K562 (cell line): ENCODE results near the gene TSPOAP1. TPM values are rescaled to one million over a fixed set of nuclear protein-coding genes. Genes with fewer than 3 reads are reported as not detected.

ENCODE experiments used
- ATF1 ChIP-seq, 2 experiments: fragments of 450-650 bp in 1 of 2; IDR thresholded peaks; 2 replicates each; pipeline ENCODE4 v1.6.1; 2016; ENCODE audit warnings: missing compliant biosample characterization in 1 of 2, missing genetic modification characterization in 1 of 2
- CHD7 ChIP-seq: fragments of 200-600 bp; sonication (generic); IDR thresholded peaks from one replicate; pipeline ENCODE4 v1.6.1; 2012; ENCODE audit warnings: mild to moderate bottlenecking, low read depth, low read length, inconsistent platforms
- ELF2 ChIP-seq: fragments of 250-450 bp; sonication (Bioruptor Pico); IDR thresholded peaks from 2 replicates; pipeline ENCODE4 v1.5.0; 2021; ENCODE audit warnings: mild to moderate bottlenecking
- KHSRP ChIP-seq: fragments of 450-650 bp; IDR thresholded peaks from 2 replicates; pipeline ENCODE4 v1.6.1; 2017
- MTA3 ChIP-seq: fragments of 450-650 bp; formaldehyde crosslinking; IDR thresholded peaks from 2 replicates; pipeline ENCODE4 v1.6.1; 2017; ENCODE audit warnings: mild to moderate bottlenecking, borderline replicate concordance
- NR1H2 ChIP-seq: sonication (generic); formaldehyde crosslinking; IDR thresholded peaks from 2 replicates; pipeline ENCODE4 v1.4.0; 2020; ENCODE audit warnings: mild to moderate bottlenecking, missing genetic modification reagents
- SMAD4 ChIP-seq: fragments of 250-450 bp; sonication (Bioruptor Pico); conservative IDR thresholded peaks from 2 replicates; pipeline ENCODE4 v1.8.0; 2021; ENCODE audit warnings: inconsistent platforms, mild to moderate bottlenecking, moderate library complexity
- USF1 ChIP-seq: sonication (generic); formaldehyde crosslinking; IDR thresholded peaks from 2 replicates; pipeline ENCODE4 v1.9.0; 2022; ENCODE audit warnings: mild to moderate bottlenecking, missing genetic modification reagents
- ZHX1 ChIP-seq: fragments of 150-350 bp; conservative IDR thresholded peaks from 2 replicates; pipeline ENCODE4 v1.6.1; 2014; ENCODE audit warnings: low read length
- ZNF143 ChIP-seq: sonication (generic); formaldehyde crosslinking; IDR thresholded peaks from 2 replicates; pipeline ENCODE4 v1.9.0; 2022; ENCODE audit warnings: mild to moderate bottlenecking, missing genetic modification reagents
- ZNF79 ChIP-seq: fragments of 250-450 bp; sonication (Bioruptor Pico); IDR thresholded peaks from 2 replicates; pipeline ENCODE4 v1.4.0; 2020; ENCODE audit warnings: low read depth, mild to moderate bottlenecking, moderate library complexity
- polyA plus RNA-seq, 8 experiments: library from polyadenylated mRNA; depleted of rRNA in 4 of 8; stranded (reverse) in 5 of 8; unstranded in 3 of 8; fragments of >200 nt; fragmentation: Nextera tagmentation in 2 of 8; fragmentation: Illumina TruSeq in 1 of 8; extraction: Ambion mirVana in 2 of 8; extraction: Trizol in 1 of 8; gene quantifications; 2 replicates each; pipeline versions ENCODE4 v1.2.1 to v1.2.3, GENCODE V29; 2011 to 2014; ENCODE audit warnings: inconsistent platforms in 1 of 8, missing spikeins in 1 of 8
- total RNA-seq, 7 experiments: library from RNA; depleted of rRNA in 6 of 7; stranded (reverse); fragments of >200 nt in 6 of 7; fragmentation: Illumina TruSeq in 2 of 7; extraction: Trizol in 2 of 7; gene quantifications; 2 replicates each; pipeline versions ENCODE4 v1.2.1 to v1.2.3, GENCODE V29; 2011 to 2021; ENCODE audit warnings: low replicate concordance in 1 of 7

Gene TSPOAP1
- total and polyA plus RNA-seq, 9 of the 15 experiments (the other 6 are each of a cell fraction or from before 2014, with no cell fraction given) = 0.87 to 3.9 (median 1.8) TPM; not detected in 2

GRCh38 chr17:58331815-58332777 lies 3.5 kb upstream of the TSPOAP1 start (continued):
- TF ChIP-seq ZHX1 (0 out of 2 replicates have a peak, but pooled peaks have one; percentile 39), NR1H2 (CRISPR knock-in tag) (peak; percentile 86; the same call in 1 of the 2 replicates), KHSRP (0 out of 2 replicates have a peak, but pooled peaks have one; percentile 26), ZNF79 (CRISPR knock-in tag) (no peak), MTA3 (peak; percentile 98), USF1 (CRISPR knock-in tag) (peak; percentile 98), ZNF143 (CRISPR knock-in tag) (no peak), SMAD4 (CRISPR knock-in tag) (peak; percentile 56; the same call in 1 of the 2 replicates), CHD7 (peak; percentile 68), ELF2 (0 out of 2 replicates have a peak, but pooled peaks have one; percentile 41), ATF1 (CRISPR knock-in tag; IDR thresholded peaks at IDR 0.05) (no peak), ATF1 (tag; IDR thresholded peaks at IDR 0.05) (no peak)
